Erythroblast (primary cell): ENCODE results near the gene ACLY.

ENCODE experiments used
- GATA1 ChIP-seq: IDR thresholded peaks from 2 replicates; pipeline ENCODE4 v1.6.1; 2011; ENCODE audit warnings: low read depth, mild to moderate bottlenecking, control low read depth, low read length, moderate library complexity
- POLR2A ChIP-seq: IDR thresholded peaks from 2 replicates; pipeline ENCODE4 v1.6.1; 2011; ENCODE audit warnings: mild to moderate bottlenecking, low read length

DNA sequence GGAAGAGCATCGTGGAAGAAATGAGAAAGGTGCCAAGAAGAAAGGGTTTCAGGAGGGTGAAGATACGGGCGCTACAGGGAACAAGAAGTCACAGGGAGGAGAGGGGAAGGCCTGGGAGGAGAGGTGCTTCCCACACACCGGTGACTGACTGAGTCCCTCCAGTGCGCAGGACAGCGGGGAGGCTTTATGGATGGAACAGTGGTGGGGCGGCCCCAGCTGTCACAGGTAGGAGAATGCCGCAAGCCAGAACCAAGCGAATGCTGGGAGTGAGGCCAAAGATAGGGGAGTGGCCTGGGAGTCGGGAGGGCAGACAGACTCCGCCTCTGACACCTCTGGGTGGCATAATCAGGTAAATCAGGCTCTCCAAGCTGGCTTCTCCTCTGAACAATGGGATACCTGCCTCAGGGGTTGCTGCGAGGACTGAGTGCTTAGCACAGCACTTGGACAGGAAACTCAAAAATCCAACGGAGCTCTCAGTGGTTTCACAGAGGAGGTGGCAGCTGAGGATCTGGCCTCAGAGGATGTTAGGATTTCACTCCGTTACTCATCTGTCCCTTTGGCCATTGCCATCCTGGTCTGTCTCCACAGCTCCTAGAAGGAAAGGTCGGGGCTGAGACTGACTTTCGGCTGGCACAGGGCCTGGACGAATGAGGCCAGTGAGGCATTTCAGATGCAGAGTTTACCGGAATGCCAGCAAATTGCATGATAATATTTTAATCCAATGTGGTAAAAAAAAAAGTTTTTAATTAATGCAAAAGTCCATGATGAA lies 47.1 kb upstream of the ACLY start:
- no peak for TF ChIP-seq POLR2A
- TF ChIP-seq GATA1, result no peak
